Epithelial cell of prostate (primary cell): ENCODE results near the gene MARF1.
"Not testable (repeated sequence)": the region's sequence is repeated elsewhere in the genome, so short reads cannot be mapped to it uniquely, and the experiment has no call there.

ENCODE experiments used
- DNase-seq: peaks from one replicate; pipeline ENCODE4 v3.0.0-alpha.2; 2011; ENCODE audit warnings: low read depth, low spot score
- H3K27ac ChIP-seq: fragments of 450-650 bp; 2 replicates; pipeline ENCODE4 v1.5.1; 2017; ENCODE audit warnings: mild to moderate bottlenecking

MARF1 gene

DNA sequence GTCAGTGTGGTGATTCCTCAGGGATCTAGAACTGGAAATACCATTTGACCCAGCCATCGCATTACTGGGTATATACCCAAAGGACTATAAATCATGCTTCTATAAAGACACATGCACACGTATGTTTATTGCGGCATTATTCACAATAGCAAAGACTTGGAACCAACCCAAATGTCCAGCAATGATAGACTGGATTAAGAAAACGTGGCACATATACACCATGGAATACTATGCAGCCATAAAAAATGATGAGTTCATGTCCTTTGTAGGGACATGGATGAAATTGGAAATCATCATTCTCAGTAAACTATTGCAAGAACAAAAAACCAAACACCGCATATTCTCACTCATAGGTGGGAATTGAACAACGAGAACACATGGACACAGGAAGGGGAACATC, 12.6 kb upstream of the MARF1 start:
- DNase-seq, H3K27ac ChIP-seq: not testable (repeated sequence)

DNA sequence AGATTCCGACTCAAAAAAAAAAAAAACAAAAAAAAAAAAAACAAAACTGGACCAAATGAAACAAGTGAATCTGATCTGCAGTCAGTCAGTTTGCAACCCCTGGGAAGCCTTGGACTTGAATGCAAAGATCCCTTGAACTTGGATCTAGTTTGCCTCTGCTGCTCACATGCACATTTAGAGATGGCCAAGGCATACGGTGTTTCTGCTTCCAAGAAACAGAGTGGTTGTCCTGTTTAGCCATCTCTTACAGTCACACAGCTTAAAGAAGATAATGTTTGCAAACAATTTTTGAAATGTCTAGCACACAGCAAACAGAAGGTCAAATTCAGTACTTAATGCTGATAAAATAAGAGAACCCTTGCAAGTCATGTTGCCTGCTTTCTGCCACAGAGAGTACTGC, 11.6 kb upstream of the MARF1 start:
- no peak for DNase-seq
- H3K27ac ChIP-seq: no peak overlapping the region

DNA sequence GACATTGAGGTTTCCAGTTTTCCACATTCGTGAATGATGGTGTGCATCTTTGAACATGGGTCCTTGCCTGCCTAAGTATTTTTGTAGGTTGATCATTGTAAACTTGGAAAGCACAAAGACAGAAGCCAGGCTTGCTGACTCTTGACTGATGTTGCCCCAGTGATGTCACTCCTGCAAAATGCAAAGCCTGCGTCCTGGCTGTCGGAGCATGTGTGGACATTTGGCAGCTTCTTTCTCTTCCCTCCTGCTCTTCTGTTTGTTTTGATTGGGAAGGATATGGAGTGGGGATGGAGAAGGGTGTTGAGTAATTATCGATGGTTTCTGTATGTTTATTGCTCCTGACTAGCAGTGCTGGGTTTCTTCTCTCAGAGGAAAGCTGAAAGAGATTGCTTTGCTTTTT, 10.3 kb upstream of the MARF1 start:
- no peak for DNase-seq
- H3K27ac ChIP-seq: peak overlapping the region; percentile 99

DNA sequence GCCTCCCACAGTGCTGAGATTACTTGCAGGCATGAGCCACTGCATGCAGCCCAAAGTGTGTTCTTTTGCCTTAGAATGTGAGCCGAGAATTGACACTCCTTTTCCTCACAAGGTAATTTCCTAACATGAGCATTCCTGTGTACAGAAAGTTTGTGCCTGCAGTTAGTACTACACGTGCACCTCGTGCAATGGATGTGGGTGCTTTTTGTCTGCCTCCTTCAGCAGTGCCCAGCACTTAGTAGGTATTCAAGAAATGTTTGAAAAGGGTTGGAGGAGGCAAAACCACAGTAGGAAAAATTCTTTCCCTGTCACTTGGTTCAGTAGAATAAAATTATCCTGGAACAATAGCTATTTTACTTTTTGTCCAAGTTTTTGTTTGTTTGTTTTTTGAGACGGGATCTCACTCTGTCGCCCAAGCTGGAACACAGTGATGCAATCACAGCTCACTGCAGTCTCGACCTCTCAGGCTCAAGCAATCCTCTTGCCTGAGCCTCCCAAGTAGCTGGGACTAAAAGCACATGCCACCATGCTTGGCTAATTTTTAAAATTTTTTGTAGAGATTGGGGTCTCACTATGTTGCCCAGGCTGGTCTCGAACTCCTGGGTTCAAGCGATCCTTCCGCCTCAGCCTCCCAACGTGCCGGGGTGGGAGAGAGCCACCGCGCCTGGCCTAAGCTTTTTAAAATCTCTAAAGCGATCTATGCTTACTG, 9.5 kb upstream of the MARF1 start:
- DNase-seq: no peak

DNA sequence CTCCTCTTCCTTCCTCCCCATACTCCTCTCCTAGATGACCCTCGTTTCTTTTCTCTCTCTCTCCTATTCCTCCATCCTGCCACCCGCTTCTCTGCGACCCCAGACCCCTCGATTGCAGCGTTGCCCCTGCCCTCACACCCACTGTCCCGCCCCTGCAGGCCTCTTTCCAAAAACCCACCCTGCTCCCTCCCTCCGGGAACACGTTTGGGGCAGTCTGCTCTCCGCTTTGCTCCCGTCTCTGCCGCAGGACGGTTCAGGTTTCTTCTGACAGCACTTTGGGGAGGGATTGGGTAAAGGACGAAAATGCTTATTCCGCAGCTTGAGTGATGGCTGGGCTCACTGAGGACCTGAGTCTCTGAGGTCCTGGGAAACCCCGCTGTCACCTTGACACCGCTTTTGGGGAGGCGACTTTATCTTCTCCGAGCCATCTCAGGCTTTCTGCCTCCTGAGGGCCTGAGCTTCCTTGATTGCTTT, 7.8 kb upstream of the MARF1 start:
- H3K27ac ChIP-seq: peak overlapping the region; percentile 99
- no peak for DNase-seq

More for the DNA sequence above, 9.5 kb upstream of the MARF1 start:
- H3K27ac ChIP-seq: peak overlapping the region; percentile 99

DNA sequence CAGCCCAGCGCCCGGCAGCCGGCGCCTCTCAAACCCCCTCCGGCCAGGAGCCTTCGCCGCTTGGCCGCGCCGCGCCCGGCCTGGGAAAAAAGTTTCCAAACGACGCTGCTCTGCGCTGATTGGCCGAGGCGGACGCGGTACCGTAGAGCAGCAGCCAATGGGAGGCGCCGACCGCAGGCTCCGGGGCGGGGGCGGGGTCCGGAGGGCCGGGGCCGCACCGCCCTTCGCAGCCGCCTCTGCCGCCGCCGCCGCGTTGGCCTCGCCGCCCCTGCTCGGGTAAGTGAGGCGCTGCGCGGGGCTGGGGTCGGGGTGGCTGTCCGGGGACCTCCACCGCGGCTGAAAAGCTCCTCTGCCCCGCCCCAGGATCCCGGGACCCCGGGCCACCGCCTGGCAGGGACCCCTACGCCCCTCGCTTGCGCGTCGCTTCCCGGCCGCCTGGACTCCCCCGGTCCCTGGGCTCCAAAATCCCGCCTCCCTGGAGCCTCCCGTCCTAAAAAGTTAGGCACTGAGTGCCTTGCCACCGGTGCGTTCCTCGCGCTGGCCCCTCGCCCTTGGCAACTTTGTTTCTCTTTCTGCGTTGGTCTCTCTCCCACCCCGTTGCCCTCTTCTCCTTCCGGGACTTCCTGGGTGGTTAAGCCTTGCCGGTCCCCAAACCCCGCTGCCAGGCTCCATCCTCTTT, 7.2 kb upstream of the MARF1 start, which contains the start of gene NDE1:
Gene NDE1, plus strand, starts transcription at position 227 of the 679 bp plus-strand sequence. CDS start 14,534 bp downstream, outside the sequence.
- no peak for DNase-seq
- peak within 1 kb of the TSS; percentile 99 for H3K27ac ChIP-seq

DNA sequence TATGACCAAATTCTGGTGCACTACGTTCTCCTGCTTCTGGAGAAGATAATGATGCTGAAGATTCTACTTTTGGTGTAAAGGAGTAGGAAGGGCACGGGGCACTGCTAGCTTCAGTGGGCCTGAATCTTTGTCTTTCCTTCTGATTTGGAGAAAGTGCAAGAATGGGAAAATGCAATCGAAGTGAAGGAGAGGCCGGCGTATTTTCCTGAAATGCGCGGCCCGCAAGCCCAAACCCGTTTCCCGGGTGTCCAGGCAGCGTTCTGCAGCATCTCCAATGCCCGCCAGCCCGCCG, 6.7 kb upstream of the MARF1 start:
- H3K27ac ChIP-seq: peak overlapping the region; percentile 99
- no peak for DNase-seq

DNA sequence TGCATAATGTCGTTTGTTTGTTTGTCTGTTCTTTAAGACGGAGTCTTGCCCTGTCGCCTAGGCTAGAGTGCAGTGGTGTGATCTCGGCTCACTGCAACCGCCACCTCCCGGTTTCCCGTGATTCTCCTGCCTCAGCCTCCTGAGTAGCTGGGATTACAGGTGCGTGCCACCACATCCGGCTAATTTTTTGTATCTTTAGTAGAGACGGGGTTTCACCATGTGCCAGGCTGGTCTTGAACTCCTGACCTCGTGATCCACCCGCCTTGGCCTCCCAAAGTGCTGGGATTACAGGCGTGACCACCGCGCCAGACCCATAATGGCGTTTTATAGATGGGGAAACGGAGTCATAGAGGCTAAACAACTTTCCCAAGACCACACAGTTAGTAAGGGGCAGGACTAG, 6.4 kb upstream of the MARF1 start:
- H3K27ac ChIP-seq: peak overlapping the region; percentile 99
- DNase-seq: not testable (repeated sequence)

DNA sequence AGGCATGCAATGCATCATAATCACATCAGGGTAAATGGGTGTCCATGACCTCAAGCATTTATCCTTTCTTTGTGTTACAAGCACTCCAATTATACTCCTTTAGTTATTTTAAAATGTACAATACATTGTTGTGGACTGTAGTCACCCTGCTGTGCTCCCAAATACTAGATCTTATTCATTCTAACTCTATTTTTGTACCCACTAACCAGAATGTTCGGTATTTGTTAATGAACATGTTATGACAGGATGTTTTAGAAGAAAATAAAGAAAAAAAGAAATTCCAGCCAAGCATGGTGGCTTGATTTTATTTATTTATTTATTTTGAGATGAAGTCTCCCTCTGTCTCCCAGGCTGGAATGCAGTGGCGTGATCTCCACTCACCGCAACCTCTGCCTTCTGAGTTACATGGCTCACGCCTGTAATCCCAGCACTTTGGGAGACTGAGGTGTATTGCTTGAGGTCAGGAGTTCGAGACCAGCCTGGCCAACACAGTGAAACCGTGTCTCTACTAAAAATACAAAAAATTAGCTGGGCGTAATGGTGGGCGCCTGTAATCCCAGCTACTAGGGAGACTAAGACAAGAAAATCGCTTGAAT, 5.3 kb upstream of the MARF1 start:
- no peak for DNase-seq
- peak overlapping the region; percentile 99 for H3K27ac ChIP-seq

DNA sequence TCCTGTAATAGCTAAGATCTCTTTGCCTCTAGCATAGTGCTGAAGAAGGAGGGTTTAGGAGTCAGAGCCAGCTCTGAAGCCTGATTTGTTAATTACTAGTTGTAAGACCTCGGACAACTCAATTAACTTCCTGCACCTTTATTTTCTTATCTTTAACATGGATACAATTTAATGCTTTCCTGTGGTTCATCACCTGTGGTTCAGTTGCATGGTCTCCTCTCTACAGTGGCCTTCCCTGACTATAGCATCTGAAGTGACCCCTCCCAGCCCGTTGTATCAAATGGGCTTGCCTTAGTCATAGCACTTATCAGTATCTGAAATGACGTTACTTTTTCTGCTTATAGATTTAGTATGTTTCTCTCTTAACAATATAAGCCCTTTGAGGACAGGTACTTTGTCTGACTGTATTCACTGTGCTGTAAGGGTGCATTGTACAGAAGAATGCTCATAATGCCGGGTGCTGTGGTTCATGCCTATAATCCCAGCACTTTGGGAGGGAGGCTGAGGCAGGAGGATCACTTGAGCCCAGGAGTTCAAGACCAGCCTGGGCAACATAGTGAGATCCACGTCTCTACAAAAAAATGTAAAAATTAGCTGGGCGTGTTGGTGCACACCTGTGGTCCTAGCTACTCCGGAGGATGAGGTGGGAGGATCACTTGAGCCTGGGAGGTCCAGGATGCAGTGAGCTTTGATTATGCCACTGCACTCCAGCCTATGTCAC, 4.5 kb upstream of the MARF1 start:
- DNase-seq: no peak
- H3K27ac ChIP-seq: peak overlapping the region; percentile 99

DNA sequence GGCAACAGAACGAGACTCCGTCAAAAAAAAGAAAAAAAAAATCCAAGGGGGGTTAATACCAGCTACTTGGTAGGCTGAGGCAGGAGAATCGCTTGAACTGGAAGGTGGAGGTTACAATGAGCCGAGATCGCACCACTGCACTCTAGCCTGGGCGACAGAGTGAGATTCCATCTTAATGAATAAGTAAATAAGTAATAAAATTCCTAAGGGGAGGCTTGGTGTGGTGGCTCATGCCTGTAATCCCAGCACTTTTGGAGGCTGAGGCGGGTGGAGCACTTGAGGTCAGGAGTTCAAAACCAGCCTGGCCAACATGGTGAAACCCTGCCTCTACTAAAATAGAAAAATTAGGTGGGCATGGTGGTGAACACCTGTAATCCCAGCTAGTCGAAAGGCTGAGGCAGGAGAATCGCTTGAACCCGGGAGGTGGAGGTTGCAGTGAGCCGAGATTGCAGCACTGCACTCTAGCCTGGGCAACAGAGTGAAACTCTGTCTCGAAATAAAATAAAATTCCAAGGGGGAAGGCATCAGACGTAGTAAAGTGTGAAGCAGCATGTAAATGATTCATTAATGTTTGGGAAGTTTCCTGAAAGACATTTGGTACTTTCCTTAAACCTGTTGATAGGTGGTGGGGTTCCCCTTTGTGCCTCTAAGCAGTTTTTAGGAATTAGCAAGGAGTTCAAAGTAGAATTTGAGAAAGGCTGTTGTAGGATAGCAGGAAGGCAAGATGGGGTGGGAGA, 3.8 kb upstream of the MARF1 start:
- peak overlapping the region; percentile 99 for H3K27ac ChIP-seq
- not testable (repeated sequence) for DNase-seq

DNA sequence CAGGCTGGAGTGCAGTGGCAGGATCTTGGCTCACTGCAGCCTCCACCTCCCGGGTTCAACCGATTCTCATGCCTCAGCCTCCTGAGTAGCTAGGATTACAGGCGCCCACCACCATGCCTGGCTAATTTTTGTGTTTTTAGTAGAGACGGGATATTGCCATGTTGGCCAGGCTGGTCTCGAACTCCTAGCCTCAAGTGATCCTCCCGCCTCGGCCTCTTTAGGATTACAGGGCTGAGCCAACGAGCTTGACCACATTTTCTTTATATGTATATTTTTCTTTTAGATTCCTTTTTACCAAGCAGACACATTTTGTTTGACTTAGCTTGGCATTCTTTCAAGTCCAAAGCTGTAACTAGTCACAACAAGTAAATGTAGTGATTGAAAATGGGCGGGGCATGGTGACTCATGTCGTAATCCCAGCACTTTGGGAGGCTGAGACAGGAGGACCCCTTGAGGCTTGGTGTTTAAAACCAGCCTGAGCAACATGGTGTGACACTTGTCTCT, 2.1 kb upstream of the MARF1 start:
- peak overlapping the region; percentile 99 for H3K27ac ChIP-seq
- peak; percentile 97 for DNase-seq

DNA sequence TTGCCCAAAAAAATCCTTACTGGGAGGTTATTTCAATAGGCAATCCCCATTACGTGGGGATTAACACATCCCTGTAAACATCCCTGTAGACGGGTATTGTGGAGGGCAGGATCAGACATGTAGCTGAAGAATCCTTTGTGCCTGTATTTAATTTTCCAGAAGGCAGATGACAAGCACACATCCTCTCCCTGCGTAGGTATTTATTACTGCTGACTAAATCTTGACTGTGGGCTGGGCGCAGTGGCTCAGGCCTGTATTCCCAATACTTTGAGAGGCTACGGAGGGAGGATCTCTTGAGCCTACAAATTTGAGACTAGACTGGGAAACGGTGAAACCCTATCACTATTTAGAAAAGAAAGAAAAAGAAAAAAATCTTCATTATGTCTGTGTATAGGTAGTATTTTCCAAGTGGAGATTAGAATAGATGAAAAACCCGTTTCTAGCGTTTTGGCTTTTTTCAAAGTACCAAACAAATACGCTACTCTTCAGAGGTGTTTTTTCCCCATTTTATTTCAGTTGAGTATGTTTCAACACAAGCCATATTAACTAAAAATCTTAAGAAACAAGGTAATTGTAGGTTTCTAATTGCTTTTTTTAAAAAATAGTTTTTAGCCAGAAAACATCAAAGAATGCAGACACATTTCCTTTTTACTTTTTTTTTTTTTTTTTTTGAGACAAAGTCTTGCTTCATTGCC, 1.5 kb upstream of the MARF1 start:
- peak overlapping the region; percentile 99 for H3K27ac ChIP-seq
- peak; percentile 96 for DNase-seq

DNA sequence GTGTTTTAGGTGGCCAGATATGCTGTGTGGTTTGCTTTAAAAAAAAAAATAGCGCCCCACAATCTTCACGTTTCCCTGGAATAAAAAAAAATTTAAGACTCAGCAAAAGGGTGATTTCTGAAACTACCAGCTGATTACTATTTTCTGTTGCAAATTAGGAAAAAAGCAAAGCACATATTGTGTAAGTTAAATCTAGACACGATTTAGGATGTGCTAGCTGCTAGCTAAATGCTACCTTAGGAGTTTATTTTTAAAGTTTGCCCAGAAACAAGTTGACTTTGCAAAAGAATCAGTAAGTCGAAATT, 944 bp upstream of the MARF1 start:
- no peak for DNase-seq
- peak overlapping the region; percentile 99 for H3K27ac ChIP-seq

DNA sequence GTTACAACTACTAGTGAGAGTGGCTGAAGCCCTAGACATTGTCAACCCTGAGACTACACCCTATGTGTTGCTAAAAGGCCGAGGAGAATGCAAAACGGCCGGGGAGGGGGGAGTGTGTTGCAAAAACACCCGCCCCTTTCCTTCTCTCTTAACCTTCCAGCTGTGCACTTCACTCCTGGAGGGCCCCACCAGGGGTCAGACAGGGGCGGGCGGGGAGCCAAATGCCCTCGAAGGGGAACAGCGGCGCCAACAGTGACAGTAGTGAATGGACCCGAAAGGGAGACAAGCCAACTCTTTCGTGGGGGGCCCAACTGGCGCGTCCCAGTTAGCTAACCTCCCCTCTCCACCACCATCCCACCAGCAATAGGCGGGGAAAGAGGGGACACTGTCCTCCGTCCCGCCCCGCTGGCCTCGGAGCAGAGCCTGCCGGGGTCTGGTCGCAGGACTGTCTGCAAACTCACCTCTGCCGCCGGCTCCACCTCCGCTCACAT, 352 bp downstream of the MARF1 start:
- DNase-seq: peak; percentile 16

DNA sequence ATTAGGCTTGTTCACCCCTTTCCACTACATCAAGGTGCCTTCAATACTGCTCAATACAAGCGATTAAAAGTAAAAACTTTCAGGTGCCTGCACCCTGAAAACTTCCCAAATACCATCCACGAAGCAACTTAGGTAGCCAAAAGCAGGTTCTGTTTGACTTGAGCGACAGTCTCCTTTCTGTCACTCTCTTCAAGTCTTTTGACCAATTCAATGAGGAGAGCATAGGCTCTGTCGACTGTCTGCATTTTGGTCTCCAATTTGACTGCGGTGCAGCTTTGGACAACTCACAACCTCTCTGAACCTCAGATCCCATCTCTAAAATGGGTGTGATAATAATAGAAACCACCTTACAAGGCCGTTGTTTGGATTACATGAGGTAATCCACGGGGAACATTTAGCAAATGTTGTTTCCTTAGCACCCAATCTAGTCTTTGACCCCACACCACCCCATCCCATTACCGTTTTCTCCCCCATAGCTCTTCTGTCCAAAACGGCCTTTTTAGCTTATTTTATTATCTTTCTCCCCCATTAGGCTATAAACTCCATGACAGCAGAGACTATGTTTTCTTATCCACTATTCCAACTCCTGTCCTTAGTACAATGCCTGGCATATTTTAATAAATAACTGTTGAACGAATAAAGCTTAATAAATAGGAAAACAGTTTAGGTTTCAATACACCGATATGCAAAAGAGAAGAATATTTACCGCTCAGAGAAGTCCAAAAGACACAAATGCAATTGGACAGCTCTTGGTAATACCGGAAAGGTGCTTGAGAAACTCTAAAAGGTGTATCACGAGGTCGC, 999 bp downstream of the MARF1 start:
- no peak for DNase-seq
- peak overlapping the region; percentile 99 for H3K27ac ChIP-seq

More for the DNA sequence above, 352 bp downstream of the MARF1 start:
- peak overlapping the region; percentile 99 for H3K27ac ChIP-seq

DNA sequence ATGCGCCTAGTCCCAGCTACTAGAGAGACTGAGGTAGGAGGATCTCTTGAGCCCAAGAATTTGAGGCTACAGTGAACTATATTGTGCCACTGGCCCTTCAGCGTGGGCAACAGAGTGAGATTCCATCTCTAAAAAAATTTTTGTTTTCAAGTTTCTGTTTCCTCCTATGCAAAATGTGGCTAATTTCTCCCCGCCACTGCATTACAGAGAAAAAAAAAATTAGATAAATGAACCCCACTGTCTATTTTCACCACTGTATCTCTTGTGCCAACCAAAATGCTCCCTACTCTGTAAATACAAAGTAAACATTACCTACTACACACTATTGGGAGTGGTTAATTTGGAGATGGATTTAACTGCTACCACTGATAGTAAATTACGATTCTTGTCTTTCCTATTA, 2.0 kb downstream of the MARF1 start:
- no peak for DNase-seq
- no peak overlapping the region for H3K27ac ChIP-seq

DNA sequence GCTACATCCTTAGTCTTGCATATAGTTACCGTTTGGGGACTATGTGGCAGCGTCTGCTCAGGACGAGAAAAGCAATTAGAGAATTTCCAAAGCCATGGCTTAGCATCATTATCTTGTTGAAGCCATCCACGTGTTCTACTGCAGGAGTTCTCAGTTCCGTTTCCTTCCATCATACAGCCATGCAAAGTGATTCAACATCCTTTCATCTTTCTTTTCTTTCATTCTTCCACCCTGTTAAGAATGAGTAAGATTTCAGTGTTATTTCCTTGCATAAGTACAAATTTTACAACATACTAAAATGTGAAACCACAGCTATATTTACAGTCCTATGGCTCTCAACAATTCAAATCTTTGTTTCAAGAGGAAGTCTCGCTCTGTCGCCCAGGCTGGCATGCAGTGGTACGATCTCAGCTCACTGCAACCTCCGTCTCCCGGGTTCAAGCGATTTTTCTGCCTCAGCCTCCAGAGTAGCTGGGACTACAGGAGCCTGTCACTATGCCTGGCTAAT, 3.8 kb downstream of the MARF1 start:
- H3K27ac ChIP-seq: no peak overlapping the region

More for the DNA sequence above, 3.8 kb downstream of the MARF1 start:
- DNase-seq: no peak
